Skeletal muscle cell (primary cell): ENCODE results near the gene ZC3H10.

Source experiments
- DNase-seq: peaks from one replicate; pipeline ENCODE4 v3.0.0-alpha.2; 2010; ENCODE audit warnings: low read depth
- H3K4me3 ChIP-seq: 2 replicates; pipeline ENCODE4 v1.5.1; 2011; ENCODE audit warnings: low read depth, mild to moderate bottlenecking, control low read depth, low read length, moderate library complexity

Gene ZC3H10

DNA sequence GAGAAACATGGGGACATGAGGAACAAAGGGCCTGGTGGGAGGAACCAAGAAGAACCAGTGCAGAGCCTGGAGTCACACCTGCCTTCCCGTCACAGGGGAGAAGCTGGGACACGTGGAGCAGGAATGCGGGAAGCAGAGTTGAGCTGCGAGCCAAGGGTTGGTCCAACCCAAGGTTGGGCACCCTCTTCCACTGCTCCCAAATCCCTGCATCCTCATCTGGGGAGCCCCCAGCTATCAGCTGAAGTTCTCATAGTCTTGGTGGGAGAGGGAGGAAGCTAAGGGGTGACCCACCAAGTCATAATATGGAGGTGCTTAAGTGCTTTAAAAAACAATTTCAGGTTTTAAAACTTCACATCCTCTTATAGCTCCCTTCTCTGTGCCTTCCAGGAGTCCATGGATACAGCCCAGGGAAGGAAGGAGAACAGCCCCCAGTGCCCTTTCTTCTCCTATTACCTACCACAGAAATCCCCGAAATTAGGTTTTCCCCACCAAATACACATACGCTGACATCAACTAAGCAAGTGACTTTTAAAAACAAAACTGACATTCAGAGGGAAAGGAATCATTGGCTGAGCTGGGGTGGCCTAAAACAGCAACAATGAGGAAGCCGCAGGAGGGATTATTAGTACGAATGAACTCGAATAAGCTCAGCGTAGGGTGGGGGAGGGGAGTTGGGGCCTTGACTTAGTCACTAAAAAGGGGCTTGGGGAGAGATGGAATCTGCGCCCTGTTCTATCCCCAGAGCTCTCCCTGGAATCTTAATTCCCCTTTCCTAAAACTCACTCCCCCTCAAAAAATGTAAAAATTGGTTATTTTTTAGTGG lies 44.6 kb downstream of the ZC3H10 start:
- DNase-seq, result no peak
- no peak overlapping the region for H3K4me3 ChIP-seq

DNA sequence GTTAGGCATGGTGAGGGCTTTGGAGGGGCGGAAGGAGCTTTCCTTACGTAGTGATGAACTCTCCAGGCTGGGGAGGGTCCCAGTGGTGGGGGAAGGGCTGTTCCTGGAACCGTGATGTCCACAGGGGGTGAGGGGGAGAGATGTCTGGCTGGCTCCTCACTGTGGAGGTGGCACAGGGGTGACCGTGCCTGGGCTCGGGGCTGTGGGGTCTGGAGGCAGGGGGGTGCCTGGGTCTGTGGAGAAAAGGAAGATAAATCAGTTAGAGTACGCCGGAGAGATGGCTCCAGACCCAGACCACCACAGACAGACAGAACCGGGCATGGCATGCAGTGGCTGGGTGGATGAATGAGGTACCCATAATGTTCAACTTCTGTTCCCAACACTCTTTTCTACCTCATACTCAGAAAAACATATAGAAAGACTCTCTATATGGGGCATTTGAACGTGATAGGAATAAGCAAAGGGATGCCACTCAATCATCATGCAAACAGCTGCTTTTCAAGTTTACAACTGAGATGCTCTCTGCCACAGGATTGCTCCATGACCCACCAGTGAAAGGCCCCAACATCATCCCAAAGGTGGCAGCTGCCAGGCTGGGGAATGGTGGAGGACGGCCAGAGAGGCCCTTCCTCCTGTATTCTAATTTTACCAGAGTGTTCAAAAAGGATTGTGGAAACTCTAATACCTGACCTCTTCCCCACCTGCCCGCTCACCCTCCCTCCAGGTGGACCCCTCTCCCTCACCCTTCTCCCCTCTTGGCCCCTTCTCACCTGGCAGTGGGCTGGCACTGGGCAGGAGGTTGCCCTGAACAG lies 45.7 kb downstream of the ZC3H10 start:
- no peak for DNase-seq

DNA sequence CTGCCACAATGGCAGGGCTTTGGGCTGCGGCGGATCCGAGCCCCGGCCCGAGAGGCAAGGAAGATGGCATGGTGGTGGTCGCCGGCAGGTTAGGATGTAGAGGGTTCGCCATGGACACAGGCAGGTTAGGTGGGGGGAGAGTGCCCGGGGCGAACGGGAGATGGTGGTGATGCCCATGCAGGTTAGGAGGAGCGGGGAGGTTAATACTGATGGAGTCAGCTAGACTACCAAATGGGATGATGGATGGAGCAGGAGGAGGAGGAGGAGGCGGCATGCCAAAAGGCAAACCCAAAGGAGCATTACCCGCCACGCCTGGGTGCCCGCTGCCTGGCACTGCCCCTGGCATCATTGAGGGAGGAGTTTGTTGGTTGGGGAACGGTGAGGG lies 46.3 kb downstream of the ZC3H10 start:
- no peak for DNase-seq
- no peak overlapping the region for H3K4me3 ChIP-seq

More for the DNA sequence above, 45.7 kb downstream of the ZC3H10 start:
- H3K4me3 ChIP-seq, result no peak overlapping the region

DNA sequence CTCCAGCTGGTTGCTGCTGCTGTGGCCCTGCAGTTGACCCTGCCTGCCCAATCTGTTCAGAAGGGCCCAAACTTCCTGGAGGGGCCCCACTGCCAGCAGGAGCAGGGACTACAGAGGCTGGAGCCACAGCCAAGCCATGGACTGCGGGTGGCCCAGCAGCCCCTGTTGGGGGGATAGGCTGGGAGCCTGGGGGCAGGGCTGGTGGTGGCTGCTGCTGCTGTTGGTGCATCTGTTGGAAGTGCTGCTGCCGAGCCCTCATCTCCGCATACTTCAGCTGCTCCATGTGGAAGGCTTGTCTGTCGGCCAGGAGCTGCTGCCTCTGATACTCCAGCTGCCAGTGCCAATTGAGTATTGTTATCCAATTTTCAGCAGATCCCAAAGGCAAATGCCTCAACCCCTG lies 47.3 kb downstream of the ZC3H10 start:
- no peak overlapping the region for H3K4me3 ChIP-seq
- DNase-seq, result no peak

DNA sequence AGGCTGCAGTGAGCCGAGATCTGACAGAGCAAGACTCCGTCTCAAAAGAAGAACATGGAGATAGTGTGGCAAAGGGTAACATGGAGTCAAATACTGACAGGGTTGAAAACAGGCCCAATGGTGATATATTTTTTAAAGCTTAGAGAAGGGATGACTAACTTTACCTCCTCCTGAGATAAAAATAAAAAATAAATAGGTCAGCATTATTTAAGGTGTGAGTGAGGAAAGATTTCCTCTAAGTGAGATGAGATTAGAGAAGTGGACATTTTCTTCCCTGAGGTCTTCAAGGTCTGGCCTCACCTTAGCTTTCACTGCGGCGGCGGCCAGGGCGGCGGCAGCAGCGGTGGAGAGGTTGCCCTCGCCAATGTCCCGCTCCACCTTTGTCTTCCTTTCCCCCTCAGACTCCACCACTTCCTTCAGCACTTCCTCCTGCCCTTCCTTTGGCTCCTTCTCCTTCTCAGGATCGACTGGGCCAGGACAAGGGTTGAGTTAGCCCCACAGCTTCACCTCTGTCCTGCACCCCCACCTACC lies 51.2 kb downstream of the ZC3H10 start:
- DNase-seq, result no peak
- H3K4me3 ChIP-seq, result no peak overlapping the region

DNA sequence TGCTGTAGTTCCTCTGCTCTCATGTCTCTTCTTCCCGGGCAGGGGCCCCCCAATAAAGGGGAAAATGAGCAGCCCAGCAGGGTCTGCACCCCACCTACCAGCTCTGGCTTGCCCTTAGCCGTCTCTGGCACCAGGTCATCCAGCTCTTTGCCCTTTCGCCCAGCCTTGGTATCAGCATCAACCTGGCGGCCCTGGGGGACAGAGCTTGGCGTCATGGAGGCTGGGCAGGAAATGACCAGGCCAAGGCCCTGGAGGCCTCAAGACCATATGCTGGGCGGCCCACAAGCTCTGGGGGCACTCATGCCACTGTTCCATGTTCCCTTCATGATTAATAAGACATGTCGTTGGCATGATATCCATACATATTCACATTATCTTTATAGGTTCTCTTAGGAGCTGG lies 54.8 kb downstream of the ZC3H10 start:
- DNase-seq, result no peak
- no peak overlapping the region for H3K4me3 ChIP-seq
